K562 (cell line): ENCODE measurements around the gene MAST4. TPM values are rescaled to one million over a fixed set of nuclear protein-coding genes. Genes with fewer than 3 reads are reported as not detected.

Experiments used
- ATAC-seq: fragments of 200-7000 bp; cut with Tn5 transposase; 3 replicates; pipeline ENCODE4 v1.9.1; 2020; ENCODE audit warnings: moderate library complexity
- BruUV-seq: library from RNA; stranded (reverse); fragments of 400-500 nt; replicated peaks from 2 replicates; lab custom pipeline; 2021; lab: Mats Ljungman, UMichigan
- CTCF ChIA-PET: fragments of 300-600 bp; formaldehyde crosslinking; extraction: SDS; loops from one replicate; lab custom pipeline; 2021; ENCODE audit warnings: low intra/inter-chr PET ratio; lab: Yijun Ruan, JAX
- POLR2A ChIA-PET: fragments of 300-600, 350-650 bp; sonication (Branson Sonifier 250); formaldehyde crosslinking; extraction: SDS; loops from one replicate; lab custom pipeline; 2021; ENCODE audit warnings: antibody characterized with exemption, inconsistent platforms; lab: Yijun Ruan, JAX
- DNase-seq, 4 experiments: peaks; one replicate each; pipeline versions ENCODE4 v3.0.0 to v3.0.0-alpha.2; 2011 to 2018; ENCODE audit warnings: low spot score in 3 of 4, mixed read lengths in 3 of 4; ENCODE audit errors: extremely low read depth in 1 of 4
- FAIRE-seq: peaks from 2 replicates; lab custom pipeline; 2011; peaks lifted over from hg19 to GRCh38; lab: Jason Lieb, UNC
- H2AFZ ChIP-seq: 2 replicates; pipeline ENCODE4 v1.6.0; 2011; ENCODE audit warnings: low read depth, low read length, control low read depth, inconsistent platforms
- H3K27ac ChIP-seq: fragments of 200-600 bp; 3 replicates; pipeline ENCODE4 v1.8.0; 2011; ENCODE audit warnings: low read depth, mild to moderate bottlenecking, control low read depth, inconsistent platforms, low read length, moderate library complexity, mixed read lengths; ENCODE audit errors: extremely low read depth
- H3K27me3 ChIP-seq, 2 experiments: fragments of 300-600 bp in 1 of 2; 2 replicates in 1 of 2; 3 replicates in 1 of 2; pipeline versions ENCODE4 v1.6.0 to v1.8.0; 2011; ENCODE audit warnings: inconsistent platforms in 2 of 2, low read length in 2 of 2, mild to moderate bottlenecking in 1 of 2, mixed read lengths in 1 of 2, moderate library complexity in 1 of 2; ENCODE audit not compliant: control insufficient read depth in 2 of 2, insufficient read depth in 2 of 2
- H3K36me3 ChIP-seq: fragments of 300-600 bp; 3 replicates; pipeline ENCODE4 v1.8.0; 2011; ENCODE audit warnings: mild to moderate bottlenecking, low read length, inconsistent platforms; ENCODE audit not compliant: control insufficient read depth, insufficient read depth
- H3K4me1 ChIP-seq, 2 experiments: fragments of 200-600 bp in 1 of 2; replicated peaks in 1 of 2; 2 replicates in 1 of 2; 3 replicates in 1 of 2; pipeline versions ENCODE4 v1.5.1 to v1.8.0; 2011; ENCODE audit warnings: inconsistent platforms in 2 of 2, low read length in 2 of 2, mild to moderate bottlenecking in 1 of 2, mixed read lengths in 1 of 2, moderate library complexity in 1 of 2; ENCODE audit not compliant: control insufficient read depth in 2 of 2, insufficient read depth in 2 of 2
- H3K4me2 ChIP-seq: 2 replicates; pipeline ENCODE4 v1.6.1; 2011; ENCODE audit warnings: low read length, control low read depth, inconsistent platforms, mixed read lengths; ENCODE audit not compliant: insufficient read depth
- H3K4me3 ChIP-seq: fragments of 200-600 bp; sonication (generic), shearing (Covaris generic); 2 replicates; pipeline ENCODE4 v1.5.1; 2016; ENCODE audit warnings: control low read depth, inconsistent platforms
- H3K79me2 ChIP-seq: fragments of 200-600 bp; 3 replicates; pipeline ENCODE4 v1.8.0; 2011; ENCODE audit warnings: low read length, inconsistent platforms; ENCODE audit not compliant: control insufficient read depth, insufficient read depth
- H3K9ac ChIP-seq, 2 experiments: 2 replicates each; pipeline versions ENCODE4 v1.6.0 to v1.6.1; 2011; ENCODE audit warnings: low read depth in 2 of 2, low read length in 2 of 2, control low read depth in 1 of 2, inconsistent platforms in 1 of 2, mild to moderate bottlenecking in 1 of 2, mixed read lengths in 1 of 2; ENCODE audit not compliant: insufficient read depth in 1 of 2
- H3K9me1 ChIP-seq: one replicate; pipeline ENCODE4 v1.6.0; 2011; ENCODE audit warnings: inconsistent platforms, mild to moderate bottlenecking, low read length, moderate library complexity; ENCODE audit not compliant: control insufficient read depth, insufficient read depth
- H3K9me3 ChIP-seq: replicated peaks from 2 replicates; pipeline ENCODE4 v1.5.1; 2011; ENCODE audit warnings: low read depth, low read length, inconsistent platforms; ENCODE audit not compliant: control insufficient read depth, insufficient read depth
- H4K20me1 ChIP-seq: replicated peaks from 2 replicates; pipeline ENCODE4 v1.6.1; 2011; ENCODE audit warnings: low read length, inconsistent platforms, mixed read lengths; ENCODE audit not compliant: control insufficient read depth, insufficient read depth
- BRD4 ChIP-seq: fragments of 200-600 bp; sonication (generic); IDR thresholded peaks from 2 replicates; pipeline ENCODE4 v1.6.1; 2017; ENCODE audit warnings: inconsistent platforms
- CHAMP1 ChIP-seq: fragments of 450-650 bp; IDR thresholded peaks from 2 replicates; pipeline ENCODE4 v1.6.1; 2016; ENCODE audit warnings: mild to moderate bottlenecking
- HDAC6 ChIP-seq: IDR thresholded peaks from 2 replicates; pipeline ENCODE4 v1.6.1; 2012; ENCODE audit warnings: low read depth, mild to moderate bottlenecking, control low read depth, inconsistent platforms, low read length, moderate library complexity
- KDM2B ChIP-seq: fragments of 250-450 bp; sonication (Bioruptor Pico); IDR thresholded peaks from 2 replicates; pipeline ENCODE4 v1.8.0; 2021; ENCODE audit warnings: mild to moderate bottlenecking, moderate library complexity
- MEF2A ChIP-seq: IDR thresholded peaks from 2 replicates; pipeline ENCODE4 v1.6.1; 2011; ENCODE audit warnings: low read depth, mild to moderate bottlenecking, low read length, moderate library complexity; ENCODE audit not compliant: control insufficient read depth
- NFE2L1 ChIP-seq: fragments of 450-650 bp; IDR thresholded peaks from 2 replicates; pipeline ENCODE4 v1.6.1; 2016; ENCODE audit warnings: missing genetic modification characterization, low read depth, mild to moderate bottlenecking, missing compliant biosample characterization, moderate library complexity, borderline replicate concordance
- PRDM10 ChIP-seq: fragments of 450-650 bp; IDR thresholded peaks from 2 replicates; pipeline ENCODE4 v1.6.1; 2018; ENCODE audit not compliant: partially characterized antibody
- RBBP5 ChIP-seq: fragments of 200-600 bp; sonication (generic); IDR thresholded peaks from 2 replicates; pipeline ENCODE4 v1.6.1; 2012; ENCODE audit warnings: borderline replicate concordance, mild to moderate bottlenecking, low read length, control low read depth, inconsistent platforms; ENCODE audit not compliant: insufficient read depth, poor library complexity, severe bottlenecking
- TAF15 ChIP-seq: fragments of 200-400 bp; formaldehyde crosslinking; IDR thresholded peaks from 2 replicates; pipeline ENCODE4 v1.6.1; 2017; ENCODE audit warnings: mild to moderate bottlenecking, low read depth, low read length, moderate library complexity
- TCF7L2 ChIP-seq: fragments of 150-350 bp; IDR thresholded peaks from 2 replicates; pipeline ENCODE4 v1.6.1; 2016; ENCODE audit warnings: low read depth, mild to moderate bottlenecking, low read length, moderate library complexity
- WGBS: fragments of 100-300 bp; shearing (Covaris generic); methylation state at CpG from one replicate; pipeline ENCODE4 v1.1.6; 2016; ENCODE audit warnings: low coverage, mixed read lengths; ENCODE audit not compliant: insufficient coverage; ENCODE audit errors: missing lambda C conversion rate; 5-methylcytosine and 5-hydroxymethylcytosine counted together
- in situ Hi-C: fragments of 300-500 bp; cut with MboI; formaldehyde crosslinking; loops from 4 replicates; pipeline ENCODE4 v1.15.0; 2018; ENCODE audit warnings: inconsistent platforms, mixed read lengths
- intact Hi-C: fragments of 100-400 bp; cut with micrococcal nuclease; formaldehyde crosslinking; loops from 2 replicates; pipeline ENCODE4 v1.14.2; 2022
- polyA plus RNA-seq, 8 experiments: library from polyadenylated mRNA; depleted of rRNA in 4 of 8; stranded (reverse) in 5 of 8; unstranded in 3 of 8; fragments of >200 nt; fragmentation: Nextera tagmentation in 2 of 8; fragmentation: Illumina TruSeq in 1 of 8; extraction: Ambion mirVana in 2 of 8; extraction: Trizol in 1 of 8; gene quantifications; 2 replicates each; pipeline versions ENCODE4 v1.2.1 to v1.2.3, GENCODE V29; 2011 to 2014; ENCODE audit warnings: inconsistent platforms in 1 of 8, missing spikeins in 1 of 8
- total RNA-seq, 7 experiments: library from RNA; depleted of rRNA in 6 of 7; stranded (reverse); fragments of >200 nt in 6 of 7; fragmentation: Illumina TruSeq in 2 of 7; extraction: Trizol in 2 of 7; gene quantifications; 2 replicates each; pipeline versions ENCODE4 v1.2.1 to v1.2.3, GENCODE V29; 2011 to 2021; ENCODE audit warnings: low replicate concordance in 1 of 7

Gene MAST4
- total and polyA plus RNA-seq, 9 of the 15 experiments (the other 6 are each of a cell fraction or from before 2014, with no cell fraction given), result 0.88 to 10.1 (median 5.2) TPM

GRCh38 chr5:67006500-67006848 is 410.3 kb downstream of the MAST4 start:
- Histone ChIP-seq H3K9me3 (no peaks in the 10 kb centered on the region), H3K27ac (peak overlapping the region; percentile 18; the same call in 1 of the 3 replicates), H3K4me2 (peak overlapping the region; percentile 88), H2AFZ (peak overlapping the region; percentile 21; the same call in 1 of the 2 replicates), H3K9ac (peak overlapping the region; percentile 47 to 80; a peak in 3 of 4 replicates), H3K79me2 (peaks cover 72% of the 10 kb centered on the region), H3K27me3 (no peaks in the 10 kb centered on the region), H3K36me3 (no peaks in the 10 kb centered on the region), H4K20me1 (no peaks in the 10 kb centered on the region), H3K4me3 (peak overlapping the region; percentile 55; the same call in 1 of the 2 replicates), H3K4me1 (peaks cover 4 to 51% of the 10 kb centered on the region in 2 experiments), H3K9me1 (peaks cover 4% of the 10 kb centered on the region)
- FAIRE-seq, result no peak
- no peak for ATAC-seq
- WGBS, result 14% methylated on average over 3 of the region's 3 CpGs
- BruUV-seq, result no TSS peak
- in situ Hi-C loops (no loop called here), intact Hi-C loops (no loop called here)
- ChIA-PET CTCF (no interaction called here), POLR2A (no interaction called here)
- DNase-seq, result no peak
- no peak for TF ChIP-seq HDAC6
- TF ChIP-seq RBBP5, result no peak
- no peak for TF ChIP-seq KDM2B (CRISPR knock-in tag)
- TF ChIP-seq PRDM10, result no peak
- TF ChIP-seq MEF2A, result no peak
- no peak for TF ChIP-seq TAF15
- no peak for TF ChIP-seq CHAMP1
- TF ChIP-seq TCF7L2, result no peak
- TF ChIP-seq NFE2L1 (tag), result no peak
- TF ChIP-seq BRD4, result no peak
